ENCODE measurements around the gene CDC40. TPM values are rescaled to one million over a fixed set of nuclear protein-coding genes. Genes with fewer than 3 reads are reported as not detected.
"Not testable (repeated sequence)": the region's sequence is repeated elsewhere in the genome, so short reads cannot be mapped to it uniquely, and the experiment has no call there.

CDC40 gene
- total RNA-seq, 2 experiments from 2014 or later = 26.2 to 30.2 TPM

GRCh38 chr6:110250838-110251237 lies 70.6 kb downstream of the CDC40 start:
- ChIA-PET CTCF (no interaction called here), POLR2A (no interaction called here)
- Mint-ChIP-seq H3K4me3 (no peak overlapping the region), H3K9me3 (peaks cover 8% of the 10 kb centered on the region), H3K36me3 (peaks cover 2% of the 10 kb centered on the region), H3K4me1 (ENCODE audit: low read depth) (no peaks in the 10 kb centered on the region), H3K27ac (no peak overlapping the region), H3K27me3 (peaks cover 2% of the 10 kb centered on the region)
- DNase-seq = no peak
- intact Hi-C loops (cut with micrococcal nuclease) = no loop called here

- Mint-ChIP-seq H3K27ac (no peak overlapping the region), H3K4me3 (no peak overlapping the region), H3K4me1 (ENCODE audit: low read depth) (no peaks in the 10 kb centered on the region), H3K36me3 (no peaks in the 10 kb centered on the region), H3K9me3 (peaks cover 12% of the 10 kb centered on the region), H3K27me3 (peaks cover 4% of the 10 kb centered on the region)
- CTCF ChIA-PET = no interaction called here
- peak; percentile 29 for DNase-seq
- POLR2A ChIA-PET = no interaction called here
- intact Hi-C loops (cut with micrococcal nuclease) = no loop called here
These were observed 75.1 kb downstream of the CDC40 start for GRCh38 chr6:110255211-110255750.

GRCh38 chr6:110256366-110256765 lies 76.1 kb downstream of the CDC40 start:
- peaks cover 4% of the 10 kb centered on the region for H3K27me3 Mint-ChIP-seq
- H3K4me1 Mint-ChIP-seq (ENCODE audit: low read depth) = no peaks in the 10 kb centered on the region
- ChIA-PET POLR2A (no interaction called here), CTCF (no interaction called here)
- DNase-seq = no peak
- intact Hi-C loops (cut with micrococcal nuclease) = no loop called here
- no peak overlapping the region for H3K4me3 Mint-ChIP-seq
- H3K9me3 Mint-ChIP-seq = peaks cover 17% of the 10 kb centered on the region
- H3K36me3 Mint-ChIP-seq = no peaks in the 10 kb centered on the region
- H3K27ac Mint-ChIP-seq = no peak overlapping the region

- no peaks in the 10 kb centered on the region for H3K27me3 Mint-ChIP-seq
These were observed 85.0 kb downstream of the CDC40 start for GRCh38 chr6:110265273-110265672.

GRCh38 chr6:110266996-110267395 lies 86.8 kb downstream of the CDC40 start:
- Mint-ChIP-seq H3K9me3 (peaks cover 8% of the 10 kb centered on the region), H3K4me1 (ENCODE audit: low read depth) (no peaks in the 10 kb centered on the region)

More at GRCh38 chr6:110265273-110265672, 85.0 kb downstream of the CDC40 start:
- peaks cover 20% of the 10 kb centered on the region for H3K9me3 Mint-ChIP-seq
- ChIA-PET CTCF (no interaction called here), POLR2A (no interaction called here)
- no peak for DNase-seq
- H3K4me1 Mint-ChIP-seq (ENCODE audit: low read depth) = no peaks in the 10 kb centered on the region
- intact Hi-C loops (cut with micrococcal nuclease) = no loop called here
- H3K27ac Mint-ChIP-seq = no peak overlapping the region
- H3K36me3 Mint-ChIP-seq = no peaks in the 10 kb centered on the region
- no peak overlapping the region for H3K4me3 Mint-ChIP-seq

GRCh38 chr6:110269623-110270022 lies 89.4 kb downstream of the CDC40 start:
- no peak for DNase-seq
- no peak overlapping the region for H3K27ac Mint-ChIP-seq
- ChIA-PET POLR2A (no interaction called here), CTCF (no interaction called here)
- H3K4me1 Mint-ChIP-seq (ENCODE audit: low read depth) = no peaks in the 10 kb centered on the region
- intact Hi-C loops (cut with micrococcal nuclease) = no loop called here
- H3K4me3 Mint-ChIP-seq = no peak overlapping the region
- H3K36me3 Mint-ChIP-seq = no peaks in the 10 kb centered on the region
- H3K27me3 Mint-ChIP-seq = peaks cover 8% of the 10 kb centered on the region
- peaks cover 6% of the 10 kb centered on the region for H3K9me3 Mint-ChIP-seq

More at GRCh38 chr6:110266996-110267395, 86.8 kb downstream of the CDC40 start:
- intact Hi-C loops (cut with micrococcal nuclease) = no loop called here
- Mint-ChIP-seq H3K27ac (no peak overlapping the region), H3K36me3 (no peaks in the 10 kb centered on the region), H3K27me3 (peaks cover under 1% of the 10 kb centered on the region), H3K4me3 (no peak overlapping the region)
- ChIA-PET POLR2A (no interaction called here), CTCF (interaction anchor here (0.6 kb wide), 1 partner anchor 896 kb away, joined by 6 read pairs; no protein-coding TSS in a partner anchor)
- no peak for DNase-seq

- no peaks in the 10 kb centered on the region for H3K36me3 Mint-ChIP-seq
- H3K4me3 Mint-ChIP-seq = no peak overlapping the region
- ChIA-PET CTCF (no interaction called here), POLR2A (no interaction called here)
- H3K27ac Mint-ChIP-seq = no peak overlapping the region
- no peaks in the 10 kb centered on the region for H3K4me1 Mint-ChIP-seq (ENCODE audit: low read depth)
- H3K27me3 Mint-ChIP-seq = peaks cover 8% of the 10 kb centered on the region
- H3K9me3 Mint-ChIP-seq = peaks cover 8% of the 10 kb centered on the region
- no peak for DNase-seq
- intact Hi-C loops (cut with micrococcal nuclease) = no loop called here
These were observed 89.9 kb downstream of the CDC40 start for GRCh38 chr6:110270165-110270564.

- no peak overlapping the region for H3K4me3 Mint-ChIP-seq
- peaks cover 8% of the 10 kb centered on the region for H3K27me3 Mint-ChIP-seq
- no peak for DNase-seq
- intact Hi-C loops (cut with micrococcal nuclease) = no loop called here
- H3K4me1 Mint-ChIP-seq (ENCODE audit: low read depth) = no peaks in the 10 kb centered on the region
- CTCF ChIA-PET = no interaction called here
- POLR2A ChIA-PET = no interaction called here
- H3K36me3 Mint-ChIP-seq = no peaks in the 10 kb centered on the region
- no peak overlapping the region for H3K27ac Mint-ChIP-seq
- peaks cover 8% of the 10 kb centered on the region for H3K9me3 Mint-ChIP-seq
These were observed 91.5 kb downstream of the CDC40 start for GRCh38 chr6:110271732-110272022.

- intact Hi-C loops (cut with micrococcal nuclease); POLR2A ChIA-PET; H3K27me3 Mint-ChIP-seq; H3K27ac Mint-ChIP-seq; H3K4me3 Mint-ChIP-seq; CTCF ChIA-PET; H3K36me3 Mint-ChIP-seq; DNase-seq; H3K9me3 Mint-ChIP-seq; H3K4me1 Mint-ChIP-seq (ENCODE audit: low read depth): not testable (repeated sequence)
These were observed 92.6 kb downstream of the CDC40 start for GRCh38 chr6:110272781-110273180.

- Mint-ChIP-seq H3K9me3 (peaks cover 7% of the 10 kb centered on the region), H3K27ac (no peak overlapping the region), H3K27me3 (peaks cover 6% of the 10 kb centered on the region), H3K4me1 (ENCODE audit: low read depth) (no peaks in the 10 kb centered on the region), H3K36me3 (no peaks in the 10 kb centered on the region), H3K4me3 (no peak overlapping the region)
- ChIA-PET POLR2A (no interaction called here), CTCF (no interaction called here)
- no peak for DNase-seq
- intact Hi-C loops (cut with micrococcal nuclease) = no loop called here
These were observed 97.0 kb downstream of the CDC40 start for GRCh38 chr6:110277100-110277665.

Other genes with a start within 250 kb of the CDC40 start
- not detected for gene GPR6, start 202.1 kb upstream of the CDC40 start, total RNA-seq
- 1 to 10 TPM; 1.9 to 2.6 TPM for gene WASF1, start 757 bp upstream of the CDC40 start, total RNA-seq
- gene METTL24, start 177.9 kb downstream of the CDC40 start, total RNA-seq = not detected
- not detected for gene DDO, start 235.1 kb downstream of the CDC40 start, total RNA-seq

Data from activated CD4-positive, alpha-beta memory T cell treated with anti-CD3 and anti-CD28 coated beads for 36 hours (primary cell).